Gastroesophageal sphincter (tissue), 4 donors: ENCODE results near the gene CX3CL1. TPM values are rescaled to one million over a fixed set of nuclear protein-coding genes. Genes with fewer than 3 reads are reported as not detected.
A peak's percentile ranks its signal among the peaks of the same experiment; 100 is the strongest.

ENCODE experiments used
- ATAC-seq: fragments of 150-250 bp; one replicate; pipeline ENCODE4 v1.9.1; 2016; ENCODE audit warnings: mild to moderate bottlenecking, moderate library complexity
- H3K27ac ChIP-seq, 4 donors: fragments of 200-600 bp; sonication (generic) in 3 of 4; 1 replicate in 3 of 4; 2 replicates in 1 of 4; pipeline ENCODE4 v1.5.1; 2016 to 2019
- H3K27me3 ChIP-seq: fragments of 200-600 bp; sonication (generic); one replicate; pipeline ENCODE4 v1.5.1; 2019
- H3K36me3 ChIP-seq, 2 donors: fragments of 200-600 bp; sonication (generic); one replicate each; pipeline ENCODE4 v1.5.1; 2019; ENCODE audit warnings: control low read depth in 1 of 2
- H3K4me1 ChIP-seq, 3 donors: fragments of 200-600 bp; sonication (generic); 1 replicate in 2 of 3; 2 replicates in 1 of 3; pipeline ENCODE4 v1.5.1; 2016 to 2019; ENCODE audit warnings: control low read depth in 2 of 3
- H3K4me3 ChIP-seq, 2 donors: fragments of 200-600 bp; sonication (generic); one replicate each; pipeline ENCODE4 v1.5.1; 2019; ENCODE audit warnings: mild to moderate bottlenecking in 1 of 2, moderate library complexity in 1 of 2
- H3K9me3 ChIP-seq, 3 donors: fragments of 200-600 bp; sonication (generic); one replicate each; pipeline ENCODE4 v1.5.1; 2017 to 2019; ENCODE audit warnings: control low read depth in 2 of 3
- CTCF ChIP-seq, 4 experiments: fragments of 200-600 bp in 2 of 4; fragments of 450-650 bp in 2 of 4; sonication (generic) in 1 of 4; IDR thresholded peaks; one replicate each; pipeline ENCODE4 v1.5.1; 2017 to 2019; ENCODE audit warnings: antibody characterized with exemption in 4 of 4, mild to moderate bottlenecking in 2 of 4, moderate library complexity in 2 of 4
- EP300 ChIP-seq: sonication (generic); formaldehyde crosslinking; IDR thresholded peaks from one replicate; pipeline ENCODE4 v1.6.1; 2017; ENCODE audit warnings: antibody characterized with exemption, mild to moderate bottlenecking
- POLR2A ChIP-seq, 2 donors: fragments of 450-650 bp; IDR thresholded peaks; one replicate each; pipeline ENCODE4 v1.6.1; 2017; ENCODE audit warnings: antibody characterized with exemption in 2 of 2, mild to moderate bottlenecking in 2 of 2, moderate library complexity in 1 of 2
- POLR2AphosphoS5 ChIP-seq: sonication (generic); formaldehyde crosslinking; IDR thresholded peaks from one replicate; pipeline ENCODE4 v1.6.1; 2017; ENCODE audit warnings: antibody characterized with exemption
- WGBS, 2 donors: methylation state at CpG; one replicate each; pipeline ENCODE4 v1.1.5; 2018; ENCODE audit warnings: low coverage in 1 of 2; 5-methylcytosine and 5-hydroxymethylcytosine counted together
- total RNA-seq, 4 donors: library from RNA; depleted of rRNA; stranded (reverse); fragments of >200 nt; gene quantifications; one replicate each; pipeline ENCODE4 v1.1.0, GENCODE V29; 2016

Gene CX3CL1
- total RNA-seq, 4 donors from 2014 or later: 18.6 to 45.8 (median 30.5) TPM

GRCh38 chr16:57364143-57364542 is 8.1 kb upstream of the CX3CL1 start:
- H3K27me3 ChIP-seq: no peaks in the 10 kb centered on the region
- no peak for ATAC-seq
- WGBS, 2 donors: 82 to 93% methylated on average over 2 of the region's 3 CpGs

GRCh38 chr16:57366544-57367040 is 5.7 kb upstream of the CX3CL1 start:
- Histone ChIP-seq H3K27ac (no peak overlapping the region), H3K36me3 (no peaks in the 10 kb centered on the region), H3K4me3 (no peak overlapping the region), H3K9me3 (no peaks in the 10 kb centered on the region), H3K4me1 (peaks cover 0 to 7% (median 0%) of the 10 kb centered on the region in 3 donors), H3K27me3 (no peaks in the 10 kb centered on the region)
- no peak for ATAC-seq
- no peak for TF ChIP-seq CTCF (IDR thresholded peaks at IDR 0.05)
- no peak for TF ChIP-seq POLR2A (IDR thresholded peaks at IDR 0.05)
- TF ChIP-seq POLR2AphosphoS5: no peak
- TF ChIP-seq EP300: no peak
- WGBS, 2 donors: no CpG with 5 or more reads among the region's 6 CpGs

More at GRCh38 chr16:57364143-57364542, 8.1 kb upstream of the CX3CL1 start:
- no peaks in the 10 kb centered on the region for H3K9me3 ChIP-seq
- TF ChIP-seq CTCF (IDR thresholded peaks at IDR 0.05): no peak
- no peak for TF ChIP-seq POLR2AphosphoS5
- TF ChIP-seq EP300: no peak
- TF ChIP-seq POLR2A (IDR thresholded peaks at IDR 0.05): no peak
- no peaks in the 10 kb centered on the region for H3K36me3 ChIP-seq
- H3K27ac ChIP-seq: no peak overlapping the region
- H3K4me3 ChIP-seq: no peak overlapping the region
- no peaks in the 10 kb centered on the region for H3K4me1 ChIP-seq

- Histone ChIP-seq H3K9me3 (no peaks in the 10 kb centered on the region), H3K36me3 (no peaks in the 10 kb centered on the region), H3K27me3 (no peaks in the 10 kb centered on the region), H3K4me3 (no peak overlapping the region), H3K4me1 (peaks cover 0 to 13% (median 5%) of the 10 kb centered on the region in 3 donors), H3K27ac (no peak overlapping the region)
- TF ChIP-seq EP300 (no peak), POLR2A (IDR thresholded peaks at IDR 0.05) (no peak), POLR2AphosphoS5 (no peak), CTCF (IDR thresholded peaks at IDR 0.05) (no peak)
- WGBS, 2 donors: 67 to 69% methylated on average over 5 to 7 of the region's 7 CpGs
- no peak for ATAC-seq
Observed at GRCh38 chr16:57367116-57367752, 5.1 kb upstream of the CX3CL1 start.

- TF ChIP-seq EP300: no peak
- TF ChIP-seq POLR2A (IDR thresholded peaks at IDR 0.05): no peak
- no peak for TF ChIP-seq POLR2AphosphoS5
- no peak for TF ChIP-seq CTCF (IDR thresholded peaks at IDR 0.05)
- ATAC-seq: no peak
- Histone ChIP-seq H3K9me3 (no peaks in the 10 kb centered on the region), H3K27me3 (no peaks in the 10 kb centered on the region), H3K36me3 (no peaks in the 10 kb centered on the region), H3K4me1 (peaks cover 0 to 57% (median 5%) of the 10 kb centered on the region in 3 donors), H3K4me3 (peak overlapping the region; percentile 61 to 73), H3K27ac (peak overlapping the region; percentile 88 to 97 (median 96))
- WGBS, 2 donors: 93 to 100% methylated on average over 1 to 2 of the region's 15 CpGs
Observed at GRCh38 chr16:57371494-57372371, 557 bp upstream of the CX3CL1 start.
